ENCODE data around the gene NGF. TPM values are rescaled to one million over a fixed set of nuclear protein-coding genes. Genes with fewer than 3 reads are reported as not detected.
"Not testable (repeated sequence)": the region's sequence is repeated elsewhere in the genome, so short reads cannot be mapped to it uniquely, and the experiment has no call there.

NGF gene
- total RNA-seq, 1 donor from 2014 or later: 41.7 TPM

DNA sequence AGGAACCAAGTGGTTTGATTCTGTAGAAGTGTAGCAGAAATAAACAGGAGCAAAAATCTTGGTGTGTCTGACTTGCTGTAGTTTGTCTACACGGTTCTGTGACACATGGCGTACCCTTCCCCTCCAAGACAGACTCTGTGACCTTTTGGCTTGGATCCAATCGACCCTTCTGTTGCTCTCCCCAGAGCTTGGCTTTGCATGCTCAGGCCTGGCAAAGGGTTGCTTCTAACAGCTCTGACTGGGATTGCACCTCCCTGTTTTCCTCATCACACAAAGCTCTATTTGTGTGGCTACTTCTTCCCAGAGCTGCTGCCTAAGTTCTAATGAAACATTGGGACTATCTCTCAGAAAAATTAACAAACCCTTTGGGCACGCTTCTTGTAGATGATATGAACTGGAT is 24.0 kb downstream of the NGF start:
- Mint-ChIP-seq H3K9me3 (ENCODE audit: low read depth) (peaks cover 4% of the 10 kb centered on the region), H3K36me3 (ENCODE audit: low read depth) (peaks cover 4% of the 10 kb centered on the region), H3K4me3 (ENCODE audit: unreplicated experiment) (no peak overlapping the region), H3K27me3 (ENCODE audit: low read depth) (no peaks in the 10 kb centered on the region), H3K27ac (ENCODE audit: unreplicated experiment) (peak overlapping the region; percentile 82), H3K4me1 (ENCODE audit: low read depth) (peaks cover 81% of the 10 kb centered on the region)
- DNase-seq (ENCODE audit: low spot score): no peak
- TF ChIP-seq, protein P1, sequence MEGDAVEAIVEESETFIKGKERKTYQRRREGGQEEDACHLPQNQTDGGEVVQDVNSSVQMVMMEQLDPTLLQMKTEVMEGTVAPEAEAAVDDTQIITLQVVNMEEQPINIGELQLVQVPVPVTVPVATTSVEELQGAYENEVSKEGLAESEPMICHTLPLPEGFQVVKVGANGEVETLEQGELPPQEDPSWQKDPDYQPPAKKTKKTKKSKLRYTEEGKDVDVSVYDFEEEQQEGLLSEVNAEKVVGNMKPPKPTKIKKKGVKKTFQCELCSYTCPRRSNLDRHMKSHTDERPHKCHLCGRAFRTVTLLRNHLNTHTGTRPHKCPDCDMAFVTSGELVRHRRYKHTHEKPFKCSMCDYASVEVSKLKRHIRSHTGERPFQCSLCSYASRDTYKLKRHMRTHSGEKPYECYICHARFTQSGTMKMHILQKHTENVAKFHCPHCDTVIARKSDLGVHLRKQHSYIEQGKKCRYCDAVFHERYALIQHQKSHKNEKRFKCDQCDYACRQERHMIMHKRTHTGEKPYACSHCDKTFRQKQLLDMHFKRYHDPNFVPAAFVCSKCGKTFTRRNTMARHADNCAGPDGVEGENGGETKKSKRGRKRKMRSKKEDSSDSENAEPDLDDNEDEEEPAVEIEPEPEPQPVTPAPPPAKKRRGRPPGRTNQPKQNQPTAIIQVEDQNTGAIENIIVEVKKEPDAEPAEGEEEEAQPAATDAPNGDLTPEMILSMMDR (IDR thresholded peaks at IDR 0.05): no peak

DNA sequence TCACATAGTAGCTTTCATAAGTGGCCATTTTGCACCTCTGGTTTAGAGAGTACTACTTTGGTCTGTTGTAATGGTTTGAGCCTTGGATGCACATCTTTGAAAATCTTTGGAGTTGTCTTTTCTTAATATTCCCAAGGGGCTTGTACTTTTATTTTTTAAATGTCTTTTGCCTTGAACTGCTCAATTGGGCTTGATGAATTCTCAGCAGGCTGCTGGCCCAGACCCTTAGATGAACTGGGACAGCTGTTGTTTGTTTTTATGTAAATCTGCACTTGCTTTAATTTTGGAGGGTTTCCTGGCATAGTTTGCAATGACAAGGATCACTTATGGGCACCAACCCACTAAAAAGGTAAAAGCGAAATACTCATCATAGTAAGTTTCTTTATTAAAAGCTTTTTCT is 24.9 kb downstream of the NGF start:
- H3K27me3 Mint-ChIP-seq (ENCODE audit: low read depth): no peaks in the 10 kb centered on the region
- TF ChIP-seq, protein P1 (IDR thresholded peaks at IDR 0.05): no peak
- H3K27ac Mint-ChIP-seq (ENCODE audit: unreplicated experiment): peak overlapping the region; percentile 41

DNA sequence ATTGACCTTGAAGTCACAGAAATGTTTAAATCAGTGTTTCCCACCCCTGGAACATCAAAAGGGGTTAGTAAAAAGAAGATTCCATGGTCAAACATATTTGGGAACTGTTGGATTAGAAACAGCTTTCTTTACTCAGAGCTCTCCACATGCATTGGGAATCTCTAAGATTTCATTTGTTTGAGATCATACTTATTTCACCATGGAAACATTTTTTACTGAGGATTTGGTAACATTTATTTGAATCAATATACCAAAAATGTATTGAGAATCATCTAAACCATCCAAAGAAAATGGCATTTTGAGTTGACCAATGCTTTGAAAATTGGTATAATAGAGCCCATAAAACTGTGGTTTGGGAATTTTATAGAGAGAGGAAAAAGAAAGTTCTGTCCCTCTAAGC is 25.3 kb downstream of the NGF start:
- Mint-ChIP-seq H3K4me3 (ENCODE audit: unreplicated experiment) (no peak overlapping the region), H3K4me1 (ENCODE audit: low read depth) (peaks cover 70% of the 10 kb centered on the region), H3K27ac (ENCODE audit: unreplicated experiment) (peak overlapping the region; percentile 23), H3K27me3 (ENCODE audit: low read depth) (no peaks in the 10 kb centered on the region), H3K36me3 (ENCODE audit: low read depth) (peaks cover 4% of the 10 kb centered on the region), H3K9me3 (ENCODE audit: low read depth) (peaks cover 4% of the 10 kb centered on the region)
- no peak for DNase-seq (ENCODE audit: low spot score)
- TF ChIP-seq, protein P1 (IDR thresholded peaks at IDR 0.05): no peak

More for the DNA sequence above, 24.9 kb downstream of the NGF start:
- Mint-ChIP-seq H3K36me3 (ENCODE audit: low read depth) (peaks cover 4% of the 10 kb centered on the region), H3K4me1 (ENCODE audit: low read depth) (peaks cover 74% of the 10 kb centered on the region), H3K9me3 (ENCODE audit: low read depth) (peaks cover 4% of the 10 kb centered on the region), H3K4me3 (ENCODE audit: unreplicated experiment) (no peak overlapping the region)
- no peak for DNase-seq (ENCODE audit: low spot score)

DNA sequence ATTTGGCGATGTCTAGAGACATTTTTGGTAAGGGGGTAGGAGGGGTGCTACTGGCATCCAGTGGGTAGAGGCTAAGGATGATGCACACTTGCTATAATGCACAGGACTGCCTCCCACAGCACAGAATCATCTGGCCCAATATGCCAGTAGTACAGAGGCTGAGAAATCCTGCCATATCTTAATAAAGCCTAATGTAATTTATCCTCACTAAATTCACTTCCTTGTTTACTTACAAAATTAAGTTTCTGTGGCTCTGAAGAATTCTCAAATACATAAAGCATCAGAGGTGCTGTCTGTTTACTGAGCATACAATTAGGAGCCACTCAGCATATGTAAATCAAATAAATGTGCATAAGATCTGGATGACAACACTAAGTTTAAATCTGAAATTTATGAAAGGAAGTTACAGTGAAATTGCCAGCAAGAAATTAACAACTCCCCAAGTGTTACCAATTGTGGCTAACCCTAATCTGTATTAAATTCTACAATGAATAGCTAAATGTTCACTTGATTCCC is 26.5 kb downstream of the NGF start:
- Mint-ChIP-seq H3K4me3 (ENCODE audit: unreplicated experiment) (no peak overlapping the region), H3K9me3 (ENCODE audit: low read depth) (peaks cover 4% of the 10 kb centered on the region), H3K27me3 (ENCODE audit: low read depth) (no peaks in the 10 kb centered on the region), H3K36me3 (ENCODE audit: low read depth) (peaks cover 9% of the 10 kb centered on the region), H3K27ac (ENCODE audit: unreplicated experiment) (peak overlapping the region; percentile 4), H3K4me1 (ENCODE audit: low read depth) (peaks cover 69% of the 10 kb centered on the region)
- TF ChIP-seq, protein P1 (IDR thresholded peaks at IDR 0.05): no peak
- DNase-seq (ENCODE audit: low spot score): no peak

DNA sequence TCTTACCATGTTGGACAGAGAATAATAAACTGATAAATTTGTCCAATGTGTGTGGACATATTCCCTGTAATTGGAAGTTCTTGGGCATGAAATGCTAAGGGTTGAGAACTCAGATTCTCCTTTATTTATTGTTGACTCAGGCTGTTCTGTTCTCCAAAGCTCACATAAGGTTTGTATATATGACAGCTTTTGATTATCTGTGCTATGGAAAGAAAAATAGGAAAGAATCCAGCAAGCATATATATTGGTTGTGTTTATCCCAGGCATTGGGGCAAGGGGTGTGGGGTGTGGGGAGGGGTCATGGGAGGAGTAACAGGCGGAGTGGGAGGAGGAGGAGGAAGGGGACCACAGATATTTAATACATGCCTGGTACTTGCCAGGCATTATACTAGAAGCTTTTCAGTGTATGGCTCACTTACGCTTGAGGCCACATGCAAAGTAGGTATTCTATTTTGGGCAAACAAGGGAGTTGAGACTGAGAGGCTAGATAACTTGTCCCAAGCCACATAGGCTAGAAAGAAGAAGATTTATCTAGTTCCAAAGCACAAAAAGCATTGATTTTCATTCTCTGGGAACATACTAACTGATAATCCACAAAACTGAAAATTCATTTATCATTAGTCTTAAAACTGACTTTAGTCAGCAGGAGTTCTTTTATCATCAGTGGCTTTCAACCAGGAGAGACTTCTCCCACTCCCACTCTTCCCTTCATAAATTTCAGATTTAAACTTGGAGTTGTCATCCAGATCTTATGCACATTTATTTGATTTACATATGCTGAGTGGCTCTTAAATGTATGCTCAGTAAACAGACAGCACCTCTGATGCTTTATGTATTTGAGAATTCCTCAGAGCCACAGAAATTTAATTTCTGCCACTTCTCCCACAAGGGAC is 27.2 kb downstream of the NGF start:
- H3K27me3 Mint-ChIP-seq (ENCODE audit: low read depth): no peaks in the 10 kb centered on the region
- H3K4me3 Mint-ChIP-seq (ENCODE audit: unreplicated experiment): no peak overlapping the region
- H3K27ac Mint-ChIP-seq (ENCODE audit: unreplicated experiment): peak overlapping the region; percentile 6
- DNase-seq (ENCODE audit: low spot score): no peak
- peaks cover 71% of the 10 kb centered on the region for H3K4me1 Mint-ChIP-seq (ENCODE audit: low read depth)
- H3K9me3 Mint-ChIP-seq (ENCODE audit: low read depth): peaks cover 4% of the 10 kb centered on the region
- peaks cover 9% of the 10 kb centered on the region for H3K36me3 Mint-ChIP-seq (ENCODE audit: low read depth)
- TF ChIP-seq, protein P1 (IDR thresholded peaks at IDR 0.05): no peak

DNA sequence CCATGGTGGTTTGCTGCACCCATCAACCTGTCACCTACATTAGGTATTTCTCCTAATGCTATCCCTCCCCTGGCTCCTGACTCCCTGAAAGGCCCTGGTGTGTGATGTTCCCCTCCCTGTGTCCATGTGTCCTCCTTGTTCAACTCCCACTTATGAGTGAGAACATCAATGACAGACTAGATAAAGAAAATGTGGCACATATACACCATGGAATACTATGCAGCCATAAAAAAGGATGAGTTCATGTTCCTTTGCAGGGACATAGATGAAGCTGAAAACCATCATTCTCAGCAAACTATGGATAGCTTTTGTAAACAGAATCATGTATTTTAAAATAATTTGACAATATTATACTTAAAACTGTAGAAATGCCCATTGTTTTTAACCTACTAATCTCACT is 28.5 kb downstream of the NGF start:
- H3K4me1 Mint-ChIP-seq (ENCODE audit: low read depth): peaks cover 64% of the 10 kb centered on the region
- H3K4me3 Mint-ChIP-seq (ENCODE audit: unreplicated experiment); H3K27ac Mint-ChIP-seq (ENCODE audit: unreplicated experiment): not testable (repeated sequence)

More for the DNA sequence above, 28.5 kb downstream of the NGF start:
- H3K9me3 Mint-ChIP-seq (ENCODE audit: low read depth); H3K36me3 Mint-ChIP-seq (ENCODE audit: low read depth); DNase-seq (ENCODE audit: low spot score); H3K27me3 Mint-ChIP-seq (ENCODE audit: low read depth): not testable (repeated sequence)
